Measurements from ENCODE around the gene WDHD1. TPM values are rescaled to one million over a fixed set of nuclear protein-coding genes. Genes with fewer than 3 reads are reported as not detected.

Gene WDHD1
- total and polyA plus RNA-seq, 10 donors = 1.4 to 6.3 (median 3.8) TPM

GRCh38 chr14:54935100-54935499, 91.8 kb downstream of the WDHD1 start:
- Histone ChIP-seq H3K4me3 (no peak overlapping the region), H3K9me3 (no peaks in the 10 kb centered on the region), H3K27me3 (replicated peaks in 1 of 7) (no peaks in the 10 kb centered on the region), H3K36me3 (peaks cover 0 to under 1% (median 0%) of the 10 kb centered on the region in 6 donors), H3K4me1 (no peaks in the 10 kb centered on the region), H3K27ac (no peak overlapping the region)
- intact Hi-C loops (cut with DNase I; ENCODE audit: low total_unique reads) = no loop called here
- 48 to 50% (median 49%) methylated on average over 2 of the region's 2 CpGs for WGBS, 5 donors
- TF ChIP-seq POLR2A (IDR thresholded peaks at IDR 0.05) = no peak
- TF ChIP-seq POLR2AphosphoS5 (IDR thresholded peaks at IDR 0.05) = no peak
- TF ChIP-seq CTCF (IDR thresholded peaks at IDR 0.05 in 8 of 11, conservative IDR thresholded peaks at IDR 0.05 in 3 of 11) = no peak
- no peak for DNase-seq

GRCh38 chr14:54933006-54933405, 93.9 kb downstream of the WDHD1 start:
- Histone ChIP-seq H3K36me3 (no peaks in the 10 kb centered on the region), H3K9me3 (no peaks in the 10 kb centered on the region), H3K27ac (no peak overlapping the region), H3K4me3 (no peak overlapping the region), H3K4me1 (no peaks in the 10 kb centered on the region), H3K27me3 (replicated peaks in 1 of 7) (no peaks in the 10 kb centered on the region)
- intact Hi-C loops (cut with DNase I; ENCODE audit: low total_unique reads) = no loop called here
- TF ChIP-seq POLR2A (IDR thresholded peaks at IDR 0.05) (no peak), POLR2AphosphoS5 (IDR thresholded peaks at IDR 0.05) (no peak), CTCF (IDR thresholded peaks at IDR 0.05 in 8 of 11, conservative IDR thresholded peaks at IDR 0.05 in 3 of 11) (no peak)
- DNase-seq = no peak
- WGBS, 5 donors = 89 to 93% (median 91%) methylated on average over 1 of the region's 1 CpG

GRCh38 chr14:54931598-54932340, 95.1 kb downstream of the WDHD1 start:
- H3K36me3 ChIP-seq = no peaks in the 10 kb centered on the region
- H3K27me3 ChIP-seq (replicated peaks in 1 of 7) = no peaks in the 10 kb centered on the region
- no peaks in the 10 kb centered on the region for H3K4me1 ChIP-seq
- intact Hi-C loops (cut with DNase I; ENCODE audit: low total_unique reads) = no loop called here
- no peaks in the 10 kb centered on the region for H3K9me3 ChIP-seq
- H3K4me3 ChIP-seq = no peak overlapping the region
- TF ChIP-seq CTCF (IDR thresholded peaks at IDR 0.05 in 8 of 11, conservative IDR thresholded peaks at IDR 0.05 in 3 of 11) (no peak), POLR2A (IDR thresholded peaks at IDR 0.05) (no peak), POLR2AphosphoS5 (IDR thresholded peaks at IDR 0.05) (no peak)
- WGBS, 5 donors = 93 to 98% (median 95%) methylated on average over 3 of the region's 3 CpGs
- DNase-seq = no peak
- no peak overlapping the region for H3K27ac ChIP-seq

GRCh38 chr14:54931101-54931500, 95.8 kb downstream of the WDHD1 start:
- no peak for TF ChIP-seq CTCF (IDR thresholded peaks at IDR 0.05 in 8 of 11, conservative IDR thresholded peaks at IDR 0.05 in 3 of 11)
- no peak for TF ChIP-seq POLR2AphosphoS5 (IDR thresholded peaks at IDR 0.05)
- no peak for TF ChIP-seq POLR2A (IDR thresholded peaks at IDR 0.05)
- DNase-seq = no peak
- Histone ChIP-seq H3K4me3 (no peak overlapping the region), H3K27ac (no peak overlapping the region), H3K4me1 (no peaks in the 10 kb centered on the region), H3K36me3 (no peaks in the 10 kb centered on the region), H3K9me3 (no peaks in the 10 kb centered on the region), H3K27me3 (replicated peaks in 1 of 7) (no peaks in the 10 kb centered on the region)
- intact Hi-C loops (cut with DNase I; ENCODE audit: low total_unique reads) = no loop called here
- WGBS, 5 donors = 89 to 91% (median 91%) methylated on average over 1 of the region's 1 CpG
